ENCODE measurements around the gene SORL1.
"Not testable (repeated sequence)": the region's sequence is repeated elsewhere in the genome, so short reads cannot be mapped to it uniquely, and the experiment has no call there.

Gene SORL1

GRCh38 chr11:121564948-121565684, 113.0 kb downstream of the SORL1 start:
- Histone ChIP-seq H3K36me3 (ENCODE audit: control insufficient read depth, insufficient read depth, low read length) (no peaks in the 10 kb centered on the region), H3K27me3 (ENCODE audit: control insufficient read depth, insufficient read depth, low read length) (no peaks in the 10 kb centered on the region), H2AFZ (no peak overlapping the region), H3K4me3 (ENCODE audit: low read depth, low read length) (no peak overlapping the region), H3K4me1 (no peaks in the 10 kb centered on the region), H3K9me3 (ENCODE audit: control insufficient read depth, low read length) (no peaks in the 10 kb centered on the region), H3K4me2 (ENCODE audit: low read length) (no peak overlapping the region), H3K9ac (no peak overlapping the region), H3K79me2 (no peaks in the 10 kb centered on the region), H3K27ac (no peak overlapping the region)
- no peak for TF ChIP-seq CTCF (IDR thresholded peaks at IDR 0.05)

- Histone ChIP-seq H3K4me3 (ENCODE audit: low read depth, low read length) (no peak overlapping the region), H3K27ac (no peak overlapping the region), H3K36me3 (ENCODE audit: control insufficient read depth, insufficient read depth, low read length) (no peaks in the 10 kb centered on the region), H3K4me1 (no peaks in the 10 kb centered on the region), H2AFZ (no peak overlapping the region), H3K4me2 (ENCODE audit: low read length) (no peak overlapping the region), H3K27me3 (ENCODE audit: control insufficient read depth, insufficient read depth, low read length) (no peaks in the 10 kb centered on the region), H3K9me3 (ENCODE audit: control insufficient read depth, low read length) (no peaks in the 10 kb centered on the region), H3K79me2 (no peaks in the 10 kb centered on the region), H3K9ac (no peak overlapping the region)
- TF ChIP-seq CTCF (IDR thresholded peaks at IDR 0.05), result no peak
Measured at GRCh38 chr11:121566279-121567168, 114.4 kb downstream of the SORL1 start.

DNA sequence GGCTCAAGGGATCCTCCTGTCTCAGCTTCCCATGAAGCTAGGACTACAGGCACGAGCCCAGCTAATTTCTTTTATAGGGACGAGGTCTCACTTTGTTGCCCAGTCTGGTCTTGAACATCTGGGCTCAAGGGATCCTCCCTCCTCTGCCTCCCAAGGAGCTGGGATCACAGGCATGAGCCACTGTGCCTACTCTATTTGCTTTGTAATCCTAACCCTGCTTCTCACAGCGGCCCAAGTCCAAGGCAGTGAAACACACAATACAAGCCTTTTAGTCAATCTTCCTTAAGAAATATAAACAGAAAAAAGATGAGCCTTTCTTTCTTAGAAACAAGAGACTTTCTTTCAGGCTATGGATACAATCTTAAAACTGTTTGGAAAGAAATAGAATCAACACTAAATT, 115.9 kb downstream of the SORL1 start:
- H3K36me3 ChIP-seq (ENCODE audit: control insufficient read depth, insufficient read depth, low read length), result no peaks in the 10 kb centered on the region
- H3K4me3 ChIP-seq (ENCODE audit: low read depth, low read length), result no peak overlapping the region
- no peak for TF ChIP-seq CTCF (IDR thresholded peaks at IDR 0.05)
- no peaks in the 10 kb centered on the region for H3K79me2 ChIP-seq
- H3K27ac ChIP-seq, result no peak overlapping the region
- H3K9ac ChIP-seq, result no peak overlapping the region
- H3K4me2 ChIP-seq (ENCODE audit: low read length), result no peak overlapping the region
- no peaks in the 10 kb centered on the region for H3K4me1 ChIP-seq
- H3K27me3 ChIP-seq (ENCODE audit: control insufficient read depth, insufficient read depth, low read length), result no peaks in the 10 kb centered on the region
- no peaks in the 10 kb centered on the region for H3K9me3 ChIP-seq (ENCODE audit: control insufficient read depth, low read length)
- H2AFZ ChIP-seq, result no peak overlapping the region

DNA sequence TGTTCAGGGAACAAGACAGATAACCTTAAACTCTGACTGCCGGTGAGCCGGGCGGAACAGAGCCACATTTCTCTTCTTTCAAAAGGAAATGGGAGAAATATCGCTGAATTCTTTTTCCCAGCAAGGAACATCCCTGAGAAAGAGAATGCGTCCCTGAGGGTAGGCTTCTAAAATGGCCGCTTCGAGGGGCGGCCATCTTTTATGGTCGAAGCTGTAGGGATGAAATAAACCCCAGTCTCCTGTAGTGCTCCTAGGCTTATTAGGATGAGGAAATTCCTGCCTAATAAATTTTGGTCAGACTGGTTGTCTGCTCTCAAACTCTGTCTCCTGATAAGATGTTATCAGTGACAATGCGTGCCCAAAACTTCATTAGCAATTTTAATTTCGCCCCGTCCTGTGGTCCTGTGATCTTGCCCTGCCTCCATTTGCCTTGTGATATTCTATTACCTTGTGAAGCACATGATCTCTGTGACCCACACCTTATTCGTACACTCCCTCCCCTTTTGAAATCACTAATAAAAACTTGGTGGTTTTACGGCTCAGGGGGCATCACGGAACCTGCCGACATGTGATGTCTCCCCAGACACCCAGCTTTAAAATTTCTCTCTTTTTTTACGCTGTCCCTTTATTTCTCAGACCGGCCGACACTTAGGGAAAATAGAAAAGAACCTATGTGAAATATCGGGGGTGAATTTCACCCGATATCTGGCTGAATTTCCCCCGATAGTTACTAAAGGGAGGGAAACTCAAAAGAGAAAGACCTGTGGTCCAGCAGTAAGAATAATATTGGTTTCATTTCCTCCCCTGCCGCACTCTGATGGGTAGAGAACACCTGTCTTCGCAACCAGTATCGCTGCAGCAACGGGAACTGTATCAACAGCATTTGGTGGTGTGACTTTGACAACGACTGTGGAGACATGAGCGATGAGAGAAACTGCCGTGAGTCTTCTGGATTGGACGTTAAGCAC, 117.5 kb downstream of the SORL1 start:
- not testable (repeated sequence) for H2AFZ ChIP-seq; H3K27me3 ChIP-seq (ENCODE audit: control insufficient read depth, insufficient read depth, low read length); H3K4me2 ChIP-seq (ENCODE audit: low read length); H3K4me3 ChIP-seq (ENCODE audit: low read depth, low read length); H3K79me2 ChIP-seq; H3K36me3 ChIP-seq (ENCODE audit: control insufficient read depth, insufficient read depth, low read length); H3K9ac ChIP-seq; H3K9me3 ChIP-seq (ENCODE audit: control insufficient read depth, low read length); H3K27ac ChIP-seq; H3K4me1 ChIP-seq
